H1 (cell line): ENCODE results near the gene SPEM1. TPM values are rescaled to one million over a fixed set of nuclear protein-coding genes. Genes with fewer than 3 reads are reported as not detected.

ENCODE experiments used
- KDM1A ChIP-seq: fragments of 200-600, 300-600 bp; sonication (generic); IDR thresholded peaks from 2 replicates; pipeline ENCODE4 v1.7.1; 2016; ENCODE audit warnings: mild to moderate bottlenecking, low read length, borderline replicate concordance
- RAD21 ChIP-seq, 2 experiments: IDR thresholded peaks in 1 of 2; conservative IDR thresholded peaks in 1 of 2; 2 replicates each; pipeline ENCODE4 v1.6.1; 2011; ENCODE audit warnings: low read depth in 2 of 2, low read length in 2 of 2, improper control_type of control experiment in 1 of 2, inconsistent platforms in 1 of 2, mild to moderate bottlenecking in 1 of 2, moderate library complexity in 1 of 2
- polyA plus RNA-seq, 7 experiments: library from polyadenylated mRNA; depleted of rRNA in 3 of 7; stranded (reverse) in 5 of 7; unstranded in 2 of 7; fragments of >200 nt in 5 of 7; fragments of 200-250 nt in 2 of 7; gene quantifications; 1 replicate in 5 of 7; 2 replicates in 1 of 7; 4 replicates in 1 of 7; pipeline versions ENCODE4 v1.2.1 to v1.2.3, GENCODE V29; 2011 to 2013; ENCODE audit warnings: missing spikeins in 2 of 7, mixed read lengths in 2 of 7
- total RNA-seq: library from RNA; stranded (reverse); fragmentation: NEBNext Ultra II Directional; extraction: Animal tissue kit (Norgen Biotek cat#: 25700); gene quantifications from 2 replicates; pipeline ENCODE4 v1.2.1, GENCODE V29; 2021

The SPEM1 gene
- total and polyA plus RNA-seq, 2 of the 8 experiments (the other 6 are each of a cell fraction or from before 2014, with no cell fraction given), result not detected

DNA sequence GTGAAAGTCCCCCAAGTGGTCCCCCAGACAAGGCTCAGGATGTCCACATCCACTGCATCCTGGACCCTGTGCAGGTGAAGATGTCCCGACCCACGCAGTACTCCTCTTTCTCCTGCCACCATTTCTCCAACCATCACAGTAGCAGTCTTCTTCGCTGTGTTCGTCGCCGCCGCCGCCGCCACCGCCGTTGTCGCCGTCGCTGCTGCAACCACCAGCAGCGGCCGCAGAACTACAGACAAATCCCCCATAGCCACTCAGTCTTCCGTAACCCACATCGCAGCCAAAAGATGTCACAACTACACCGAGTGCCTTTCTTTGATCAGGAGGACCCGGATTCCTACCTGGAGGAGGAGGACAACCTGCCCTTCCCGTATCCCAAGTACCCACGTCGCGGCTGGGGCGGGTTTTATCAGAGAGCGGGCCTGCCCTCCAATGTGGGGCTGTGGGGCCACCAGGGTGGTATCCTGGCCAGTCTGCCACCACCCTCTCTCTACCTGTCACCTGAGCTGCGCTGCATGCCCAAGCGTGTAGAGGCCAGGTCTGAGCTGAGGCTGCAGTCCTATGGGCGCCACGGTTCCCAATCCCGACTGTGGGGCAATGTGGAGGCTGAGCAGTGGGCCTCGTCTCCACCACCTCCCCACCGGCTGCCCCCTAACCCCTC, 6.2 kb downstream of the SPEM1 start (continued):
- TF ChIP-seq KDM1A (no peak), RAD21 (IDR thresholded peaks at IDR 0.05 in 1 of 2, conservative IDR thresholded peaks at IDR 0.05 in 1 of 2; ENCODE audit: low read depth in 2 of 2, low read length in 2 of 2) (no peak)
